Right atrium auricular region (tissue), 2 donors: Measurements from ENCODE around the gene DCLRE1B. TPM values are rescaled to one million over a fixed set of nuclear protein-coding genes. Genes with fewer than 3 reads are reported as not detected.

Source experiments
- DNase-seq: peaks from one replicate; pipeline ENCODE4 v3.0.0-alpha.2; 2019; ENCODE audit warnings: low spot score
- H3K27ac ChIP-seq, 2 donors: fragments of 200-600 bp; sonication (generic); 1 replicate in 1 of 2; 2 replicates in 1 of 2; pipeline ENCODE4 v1.5.1; 2016 to 2019
- H3K27me3 ChIP-seq, 2 donors: fragments of 200-600 bp; sonication (generic); one replicate each; pipeline versions ENCODE4 v1.5.1 to v1.6.0; 2017 to 2019
- H3K36me3 ChIP-seq: fragments of 200-600 bp; sonication (generic); one replicate; pipeline ENCODE4 v1.5.1; 2016
- H3K4me1 ChIP-seq, 2 donors: fragments of 200-600 bp; sonication (generic); one replicate each; pipeline versions ENCODE4 v1.5.1 to v1.6.0; 2017 to 2019
- H3K4me3 ChIP-seq, 2 donors: fragments of 200-600 bp; sonication (generic); 1 replicate in 1 of 2; 2 replicates in 1 of 2; pipeline ENCODE4 v1.5.1; 2017 to 2019; ENCODE audit warnings: mild to moderate bottlenecking in 1 of 2, moderate library complexity in 1 of 2
- H3K9me3 ChIP-seq, 2 donors: fragments of 200-600 bp; sonication (generic); one replicate each; pipeline ENCODE4 v1.5.1; 2019
- CTCF ChIP-seq, 2 donors: fragments of 200-600 bp; sonication (generic); IDR thresholded peaks; one replicate each; pipeline ENCODE4 v1.5.1; 2019; ENCODE audit warnings: antibody characterized with exemption in 2 of 2
- total RNA-seq, 2 donors: library from RNA; depleted of rRNA; stranded (reverse); fragments of >200 nt; gene quantifications; one replicate each; pipeline ENCODE4 v1.1.0, GENCODE V29; 2016

DCLRE1B gene
- total RNA-seq, 2 donors from 2014 or later: 1.4 to 2.4 TPM

GRCh38 chr1:113876176-113876575, 28.9 kb upstream of the DCLRE1B start:
- TF ChIP-seq CTCF (IDR thresholded peaks at IDR 0.05): no peak

GRCh38 chr1:113879739-113880038, 25.4 kb upstream of the DCLRE1B start:
- H3K27me3 ChIP-seq: no peaks in the 10 kb centered on the region
- DNase-seq: no peak
- H3K27ac ChIP-seq: no peak overlapping the region
- no peak for TF ChIP-seq CTCF (IDR thresholded peaks at IDR 0.05)
- H3K9me3 ChIP-seq: no peaks in the 10 kb centered on the region
- no peaks in the 10 kb centered on the region for H3K36me3 ChIP-seq
- no peaks in the 10 kb centered on the region for H3K4me1 ChIP-seq
- no peak overlapping the region for H3K4me3 ChIP-seq

More at GRCh38 chr1:113876176-113876575, 28.9 kb upstream of the DCLRE1B start:
- Histone ChIP-seq H3K9me3 (no peaks in the 10 kb centered on the region), H3K36me3 (no peaks in the 10 kb centered on the region), H3K4me3 (no peak overlapping the region), H3K27me3 (no peaks in the 10 kb centered on the region), H3K27ac (no peak overlapping the region), H3K4me1 (no peaks in the 10 kb centered on the region)
- no peak for DNase-seq

- Histone ChIP-seq H3K4me3 (no peak overlapping the region), H3K27ac (no peak overlapping the region), H3K36me3 (no peaks in the 10 kb centered on the region), H3K9me3 (no peaks in the 10 kb centered on the region), H3K27me3 (no peaks in the 10 kb centered on the region), H3K4me1 (no peaks in the 10 kb centered on the region)
- no peak for TF ChIP-seq CTCF (IDR thresholded peaks at IDR 0.05)
- DNase-seq: no peak
Observed at GRCh38 chr1:113881661-113882060, 23.5 kb upstream of the DCLRE1B start.

- Histone ChIP-seq H3K36me3 (no peaks in the 10 kb centered on the region), H3K9me3 (no peaks in the 10 kb centered on the region), H3K27ac (no peak overlapping the region), H3K4me1 (no peaks in the 10 kb centered on the region), H3K4me3 (no peak overlapping the region), H3K27me3 (no peaks in the 10 kb centered on the region)
- no peak for DNase-seq
- TF ChIP-seq CTCF (IDR thresholded peaks at IDR 0.05): no peak
Observed at GRCh38 chr1:113886417-113887401, 18.4 kb upstream of the DCLRE1B start.

GRCh38 chr1:113887402-113888175, 17.5 kb upstream of the DCLRE1B start, which contains the start of gene BCL2L15:
TSS of gene BCL2L15 (minus strand) at chr1:113887581. CDS start at chr1:113887375, 206 bp downstream.
- H3K27me3 ChIP-seq: no peaks in the 10 kb centered on the region
- H3K4me3 ChIP-seq: no peak within 1 kb of the TSS
- DNase-seq: no peak
- no peaks in the 10 kb centered on the region for H3K36me3 ChIP-seq
- no peak within 1 kb of the TSS for H3K27ac ChIP-seq
- TF ChIP-seq CTCF (IDR thresholded peaks at IDR 0.05): no peak
- no peaks in the 10 kb centered on the region for H3K9me3 ChIP-seq
- no peaks in the 10 kb centered on the region for H3K4me1 ChIP-seq
